Bronchial epithelial cell (primary cell): ENCODE results near the gene FRMD5. TPM values are rescaled to one million over a fixed set of nuclear protein-coding genes. Genes with fewer than 3 reads are reported as not detected.

Source experiments
- DNase-seq: peaks from one replicate; pipeline ENCODE4 v3.0.0-alpha.2; 2010; ENCODE audit warnings: low read depth
- FAIRE-seq: peaks from 2 replicates; lab custom pipeline; 2011; peaks lifted over from hg19 to GRCh38; lab: Jason Lieb, UNC
- H3K27me3 ChIP-seq: 2 replicates; pipeline ENCODE4 v1.5.1; 2011; ENCODE audit warnings: low read length; ENCODE audit not compliant: control insufficient read depth, insufficient read depth
- H3K36me3 ChIP-seq: 2 replicates; pipeline ENCODE4 v1.5.1; 2011; ENCODE audit warnings: low read length; ENCODE audit not compliant: control insufficient read depth, insufficient read depth
- H3K4me3 ChIP-seq: 2 replicates; pipeline ENCODE4 v1.5.1; 2011; ENCODE audit warnings: mild to moderate bottlenecking, low read depth, low read length, control low read depth
- CTCF ChIP-seq: IDR thresholded peaks from 2 replicates; pipeline ENCODE4 v1.5.1; 2011; ENCODE audit warnings: mild to moderate bottlenecking, moderate library complexity, low read length, control low read depth, inconsistent platforms; ENCODE audit not compliant: insufficient read depth, severe bottlenecking
- total RNA-seq: library from RNA; depleted of rRNA; stranded (reverse); fragments of >200 nt; gene quantifications from 2 replicates; pipeline ENCODE4 v1.2.1, GENCODE V29; 2014

FRMD5 gene
- total RNA-seq, 1 donor from 2014 or later = 1.3 TPM

- Histone ChIP-seq H3K36me3 (no peaks in the 10 kb centered on the region), H3K27me3 (no peaks in the 10 kb centered on the region), H3K4me3 (no peak overlapping the region)
- no peak for FAIRE-seq
- DNase-seq = peak; percentile 69
- peak; percentile 69 for TF ChIP-seq CTCF
Measured at GRCh38 chr15:44066211-44066827, 128.8 kb downstream of the FRMD5 start.

- DNase-seq (no peak), FAIRE-seq (no peak)
- Histone ChIP-seq H3K27me3 (no peaks in the 10 kb centered on the region), H3K36me3 (no peaks in the 10 kb centered on the region), H3K4me3 (no peak overlapping the region)
- no peak for TF ChIP-seq CTCF
Measured at GRCh38 chr15:44064706-44065105, 130.4 kb downstream of the FRMD5 start.

- no peak for TF ChIP-seq CTCF
- Histone ChIP-seq H3K27me3 (no peaks in the 10 kb centered on the region), H3K4me3 (no peak overlapping the region), H3K36me3 (no peaks in the 10 kb centered on the region)
- no peak for FAIRE-seq
- DNase-seq = no peak
Measured at GRCh38 chr15:44058126-44058525, 136.9 kb downstream of the FRMD5 start.

GRCh38 chr15:44045661-44046060 is 149.4 kb downstream of the FRMD5 start:
- DNase-seq (no peak), FAIRE-seq (no peak)
- no peak for TF ChIP-seq CTCF
- no peaks in the 10 kb centered on the region for H3K36me3 ChIP-seq
- H3K4me3 ChIP-seq = no peak overlapping the region
- no peaks in the 10 kb centered on the region for H3K27me3 ChIP-seq

GRCh38 chr15:44045217-44045616 is 149.9 kb downstream of the FRMD5 start:
- no peak for FAIRE-seq
- Histone ChIP-seq H3K4me3 (no peak overlapping the region), H3K36me3 (no peaks in the 10 kb centered on the region), H3K27me3 (no peaks in the 10 kb centered on the region)
- DNase-seq = no peak
- no peak for TF ChIP-seq CTCF

- FAIRE-seq (no peak), DNase-seq (peak; percentile 31)
- no peaks in the 10 kb centered on the region for H3K27me3 ChIP-seq
- no peak overlapping the region for H3K4me3 ChIP-seq
- no peaks in the 10 kb centered on the region for H3K36me3 ChIP-seq
- TF ChIP-seq CTCF = no peak
Measured at GRCh38 chr15:44038755-44039191, 156.3 kb downstream of the FRMD5 start.
